HepG2 (cell line): ENCODE results near the gene NDE1. TPM values are rescaled to one million over a fixed set of nuclear protein-coding genes. Genes with fewer than 3 reads are reported as not detected.

Experiments used
- CREM ChIP-seq, 2 experiments: sonication (generic) in 1 of 2; formaldehyde crosslinking in 1 of 2; IDR thresholded peaks; 2 replicates each; pipeline versions ENCODE4 v1.4.0 to v1.6.1; 2016 to 2020; ENCODE audit warnings: antibody characterized with exemption in 1 of 2, mild to moderate bottlenecking in 1 of 2, missing genetic modification reagents in 1 of 2
- EP300 ChIP-seq, 3 experiments: sonication (generic) in 1 of 3; formaldehyde crosslinking in 1 of 3; IDR thresholded peaks; 2 replicates each; pipeline versions ENCODE4 v1.5.1 to v1.6.1; 2011 to 2020; ENCODE audit warnings: low read depth in 2 of 3, low read length in 2 of 3, borderline replicate concordance in 1 of 3, improper control_type of control experiment in 1 of 3, mild to moderate bottlenecking in 1 of 3, missing genetic modification reagents in 1 of 3, moderate library complexity in 1 of 3
- FOSL1 ChIP-seq: sonication (generic); formaldehyde crosslinking; IDR thresholded peaks from 2 replicates; pipeline ENCODE4 v1.9.0; 2021; ENCODE audit warnings: missing genetic modification reagents, borderline replicate concordance
- GATA4 ChIP-seq: sonication (generic); IDR thresholded peaks from 2 replicates; pipeline ENCODE4 v1.6.1; 2016; ENCODE audit warnings: antibody characterized with exemption, low read depth, borderline replicate concordance
- KDM5A ChIP-seq: fragments of 200-600 bp; sonication (generic); IDR thresholded peaks from 2 replicates; pipeline ENCODE4 v1.7.0; 2018; ENCODE audit warnings: antibody characterized with exemption, mild to moderate bottlenecking, low read length, borderline replicate concordance
- KLF15 ChIP-seq: sonication (generic); formaldehyde crosslinking; IDR thresholded peaks from 2 replicates; pipeline ENCODE4 v1.8.1; 2023; ENCODE audit warnings: borderline replicate concordance, mild to moderate bottlenecking, inconsistent platforms, missing genetic modification reagents, mixed read lengths
- NR2F2 ChIP-seq: IDR thresholded peaks from 2 replicates; pipeline ENCODE4 v1.6.1; 2012; ENCODE audit warnings: low read depth, inconsistent platforms, borderline replicate concordance
- PAF1 ChIP-seq: IDR thresholded peaks from 2 replicates; pipeline ENCODE4 v1.6.1; 2016; ENCODE audit warnings: missing genetic modification reagents, missing compliant biosample characterization
- SNAI1 ChIP-seq: sonication (generic); formaldehyde crosslinking; IDR thresholded peaks from 2 replicates; pipeline ENCODE4 v1.5.0; 2020; ENCODE audit warnings: mild to moderate bottlenecking, missing genetic modification reagents, borderline replicate concordance
- TRIM24 ChIP-seq: sonication (generic); formaldehyde crosslinking; IDR thresholded peaks from 2 replicates; pipeline ENCODE4 v1.8.0; 2022; ENCODE audit warnings: mild to moderate bottlenecking, missing genetic modification reagents
- ZBTB42 ChIP-seq: sonication (generic); formaldehyde crosslinking; IDR thresholded peaks from 2 replicates; pipeline ENCODE4 v1.5.0; 2020; ENCODE audit warnings: mild to moderate bottlenecking, missing genetic modification reagents
- ZBTB7B ChIP-seq: sonication (generic); formaldehyde crosslinking; IDR thresholded peaks from 2 replicates; pipeline ENCODE4 v1.4.0; 2020; ENCODE audit warnings: missing genetic modification reagents
- ZFP36 ChIP-seq: fragments of 150-350 bp; IDR thresholded peaks from 2 replicates; pipeline ENCODE4 v1.6.1; 2018; ENCODE audit warnings: borderline replicate concordance, low read length, low read depth; ENCODE audit not compliant: partially characterized antibody
- ZFP36L2 ChIP-seq: sonication (generic); formaldehyde crosslinking; IDR thresholded peaks from 2 replicates; pipeline ENCODE4 v1.4.0; 2020; ENCODE audit warnings: missing genetic modification reagents
- ZMYM3 ChIP-seq: sonication (generic); formaldehyde crosslinking; IDR thresholded peaks from 2 replicates; pipeline ENCODE4 v1.5.1; 2020; ENCODE audit warnings: mild to moderate bottlenecking, missing genetic modification reagents
- ZNF468 ChIP-seq: sonication (generic); formaldehyde crosslinking; IDR thresholded peaks from 2 replicates; pipeline ENCODE4 v1.8.0; 2022; ENCODE audit warnings: mild to moderate bottlenecking, moderate library complexity, missing genetic modification reagents
- ZNF616 ChIP-seq: sonication (generic); formaldehyde crosslinking; IDR thresholded peaks from 2 replicates; pipeline ENCODE4 v1.5.0; 2020; ENCODE audit warnings: low read depth, mild to moderate bottlenecking, missing genetic modification reagents
- ZNF746 ChIP-seq: sonication (generic); formaldehyde crosslinking; IDR thresholded peaks from 2 replicates; pipeline ENCODE4 v1.8.0; 2022; ENCODE audit warnings: mild to moderate bottlenecking, missing genetic modification reagents
- ZNF761 ChIP-seq: sonication (generic); formaldehyde crosslinking; conservative IDR thresholded peaks from 2 replicates; pipeline ENCODE4 v1.4.0; 2020; ENCODE audit warnings: mild to moderate bottlenecking, missing genetic modification reagents
- ZSCAN21 ChIP-seq: sonication (generic); formaldehyde crosslinking; IDR thresholded peaks from 2 replicates; pipeline ENCODE4 v1.8.0; 2022; ENCODE audit warnings: mild to moderate bottlenecking, missing genetic modification reagents, moderate library complexity, borderline replicate concordance
- polyA plus RNA-seq, 8 experiments: library from polyadenylated mRNA; depleted of rRNA in 3 of 8; stranded (reverse) in 7 of 8; unstranded in 1 of 8; fragments of >200 nt; fragmentation: Illumina TruSeq in 4 of 8; extraction: Trizol in 4 of 8; gene quantifications; 2 replicates each; pipeline versions ENCODE4 v1.2.1 to v1.2.3, GENCODE V29; 2011 to 2016; ENCODE audit warnings: low read depth in 4 of 8, missing spikeins in 1 of 8, mixed read lengths in 1 of 8; ENCODE audit not compliant: insufficient read depth in 1 of 8
- total RNA-seq, 5 experiments: library from RNA; depleted of rRNA; stranded (reverse); fragments of >200 nt; fragmentation: Illumina TruSeq; extraction: Trizol; gene quantifications; 2 replicates each; pipeline ENCODE4 v1.2.3, GENCODE V29; 2016; ENCODE audit warnings: low read depth in 1 of 5
- TF ChIP-seq, protein P1 (sequence below): sonication (generic); formaldehyde crosslinking; IDR thresholded peaks from 2 replicates; pipeline ENCODE4 v1.4.0; 2020; ENCODE audit warnings: low read depth, mild to moderate bottlenecking, missing genetic modification reagents
- TF ChIP-seq, protein P2 (sequence below): sonication (generic); formaldehyde crosslinking; conservative IDR thresholded peaks from 2 replicates; pipeline ENCODE4 v1.4.0; 2020; ENCODE audit warnings: missing genetic modification reagents
- TF ChIP-seq, protein P3 (sequence below): sonication (generic); formaldehyde crosslinking; IDR thresholded peaks from 2 replicates; pipeline ENCODE4 v1.4.0; 2020; ENCODE audit warnings: mild to moderate bottlenecking, low read depth, missing genetic modification reagents

NDE1 gene
- total and polyA plus RNA-seq, 2 of the 13 experiments (the other 11 are each of a cell fraction or from before 2014, with no cell fraction given) = 40.9 to 72.5 TPM

DNA sequence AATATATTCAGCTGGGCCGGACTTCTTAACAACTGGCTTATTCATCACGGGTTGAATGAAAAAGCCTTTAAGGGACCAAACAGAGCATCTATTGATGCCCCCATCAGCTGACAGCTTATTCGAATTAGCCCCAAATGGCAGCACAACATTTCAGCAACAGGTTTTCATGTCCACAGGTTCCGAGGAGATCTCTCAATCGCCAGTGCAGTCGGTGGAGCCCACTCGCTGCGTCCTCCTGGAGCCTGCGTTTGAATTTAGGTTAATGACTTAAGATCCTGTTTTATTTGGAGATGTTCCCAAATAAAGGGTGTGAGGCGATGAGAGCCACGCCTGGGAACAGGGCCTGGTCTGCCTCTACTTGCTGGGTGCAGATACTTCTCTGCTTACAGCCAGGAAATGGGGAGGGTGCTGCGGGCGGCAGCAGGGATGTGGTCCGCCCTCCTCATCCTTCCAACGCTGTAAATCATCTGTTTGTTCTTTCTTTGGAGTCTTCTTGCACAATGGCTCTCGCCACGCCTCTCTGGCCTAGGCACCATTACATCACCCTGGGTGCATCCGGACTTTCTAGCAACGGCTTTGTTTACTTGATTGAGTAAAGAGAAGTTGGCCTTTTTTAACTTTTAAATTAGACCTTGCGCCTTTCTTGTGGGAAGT is 22.6 kb downstream of the NDE1 start (continued):
- TF ChIP-seq, protein P1, sequence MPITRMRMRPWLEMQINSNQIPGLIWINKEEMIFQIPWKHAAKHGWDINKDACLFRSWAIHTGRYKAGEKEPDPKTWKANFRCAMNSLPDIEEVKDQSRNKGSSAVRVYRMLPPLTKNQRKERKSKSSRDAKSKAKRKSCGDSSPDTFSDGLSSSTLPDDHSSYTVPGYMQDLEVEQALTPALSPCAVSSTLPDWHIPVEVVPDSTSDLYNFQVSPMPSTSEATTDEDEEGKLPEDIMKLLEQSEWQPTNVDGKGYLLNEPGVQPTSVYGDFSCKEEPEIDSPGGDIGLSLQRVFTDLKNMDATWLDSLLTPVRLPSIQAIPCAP (CRISPR knock-in tag) = no peak
- TF ChIP-seq ZNF746 (CRISPR knock-in tag) (peak; percentile 100), NR2F2 (peak; percentile 83), ZNF468 (CRISPR knock-in tag) (no peak), ZBTB7B (CRISPR knock-in tag) (peak; percentile 94), ZFP36 (no peak), GATA4 (peak; percentile 89; the same call in 1 of the 2 replicates), ZNF616 (CRISPR knock-in tag) (peak; percentile 89; the same call in 1 of the 2 replicates), EP300 (IDR thresholded peaks at IDR 0.05; ENCODE audit: low read depth in 2 of 2, low read length in 2 of 2) (peak; percentile 95 to 97), EP300 (CRISPR knock-in tag; IDR thresholded peaks at IDR 0.05; ENCODE audit: borderline replicate concordance) (peak; percentile 96), SNAI1 (CRISPR knock-in tag) (0 out of 2 replicates have a peak, but pooled peaks have one; percentile 86), KLF15 (CRISPR knock-in tag) (no peak; the same call in 1 of the 2 replicates), PAF1 (CRISPR knock-in tag) (0 out of 2 replicates have a peak, but pooled peaks have one; percentile 71), ZNF761 (CRISPR knock-in tag) (no peak; the same call in 1 of the 2 replicates), FOSL1 (CRISPR knock-in tag) (peak; percentile 39; the same call in 1 of the 2 replicates), TRIM24 (CRISPR knock-in tag) (peak; percentile 40), CREM (IDR thresholded peaks at IDR 0.05) (peak; percentile 93), CREM (CRISPR knock-in tag; IDR thresholded peaks at IDR 0.05) (no peak), ZFP36L2 (CRISPR knock-in tag) (peak; percentile 92; the same call in 1 of the 2 replicates), ZBTB42 (CRISPR knock-in tag) (no peak), KDM5A (peak; percentile 74; the same call in 1 of the 2 replicates), ZMYM3 (peak; percentile 91), ZSCAN21 (peak; percentile 79; the same call in 1 of the 2 replicates)
- TF ChIP-seq, protein P2, sequence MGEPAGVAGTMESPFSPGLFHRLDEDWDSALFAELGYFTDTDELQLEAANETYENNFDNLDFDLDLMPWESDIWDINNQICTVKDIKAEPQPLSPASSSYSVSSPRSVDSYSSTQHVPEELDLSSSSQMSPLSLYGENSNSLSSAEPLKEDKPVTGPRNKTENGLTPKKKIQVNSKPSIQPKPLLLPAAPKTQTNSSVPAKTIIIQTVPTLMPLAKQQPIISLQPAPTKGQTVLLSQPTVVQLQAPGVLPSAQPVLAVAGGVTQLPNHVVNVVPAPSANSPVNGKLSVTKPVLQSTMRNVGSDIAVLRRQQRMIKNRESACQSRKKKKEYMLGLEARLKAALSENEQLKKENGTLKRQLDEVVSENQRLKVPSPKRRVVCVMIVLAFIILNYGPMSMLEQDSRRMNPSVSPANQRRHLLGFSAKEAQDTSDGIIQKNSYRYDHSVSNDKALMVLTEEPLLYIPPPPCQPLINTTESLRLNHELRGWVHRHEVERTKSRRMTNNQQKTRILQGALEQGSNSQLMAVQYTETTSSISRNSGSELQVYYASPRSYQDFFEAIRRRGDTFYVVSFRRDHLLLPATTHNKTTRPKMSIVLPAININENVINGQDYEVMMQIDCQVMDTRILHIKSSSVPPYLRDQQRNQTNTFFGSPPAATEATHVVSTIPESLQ (CRISPR knock-in tag) = peak; percentile 92; the same call in 1 of the 2 replicates
- TF ChIP-seq, protein P3, sequence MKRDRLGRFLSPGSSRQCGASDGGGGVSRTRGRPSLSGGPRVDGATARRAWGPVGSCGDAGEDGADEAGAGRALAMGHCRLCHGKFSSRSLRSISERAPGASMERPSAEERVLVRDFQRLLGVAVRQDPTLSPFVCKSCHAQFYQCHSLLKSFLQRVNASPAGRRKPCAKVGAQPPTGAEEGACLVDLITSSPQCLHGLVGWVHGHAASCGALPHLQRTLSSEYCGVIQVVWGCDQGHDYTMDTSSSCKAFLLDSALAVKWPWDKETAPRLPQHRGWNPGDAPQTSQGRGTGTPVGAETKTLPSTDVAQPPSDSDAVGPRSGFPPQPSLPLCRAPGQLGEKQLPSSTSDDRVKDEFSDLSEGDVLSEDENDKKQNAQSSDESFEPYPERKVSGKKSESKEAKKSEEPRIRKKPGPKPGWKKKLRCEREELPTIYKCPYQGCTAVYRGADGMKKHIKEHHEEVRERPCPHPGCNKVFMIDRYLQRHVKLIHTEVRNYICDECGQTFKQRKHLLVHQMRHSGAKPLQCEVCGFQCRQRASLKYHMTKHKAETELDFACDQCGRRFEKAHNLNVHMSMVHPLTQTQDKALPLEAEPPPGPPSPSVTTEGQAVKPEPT = peak; percentile 60; the same call in 1 of the 2 replicates
